A549 (cell line): ENCODE results near the gene NCOA5. TPM values are rescaled to one million over a fixed set of nuclear protein-coding genes. Genes with fewer than 3 reads are reported as not detected.

Experiments used
- ATAC-seq, 2 experiments: fragments of 200-7000 bp in 1 of 2; fragments of >200 bp in 1 of 2; cut with Nextera tagmentation in 1 of 2; cut with Tn5 transposase in 1 of 2; 3 replicates each; pipeline versions ENCODE4 v1.8.0 to v1.9.1; 2018 to 2020; ENCODE audit warnings: mild to moderate bottlenecking in 1 of 2, moderate library complexity in 1 of 2
- CTCF ChIA-PET: fragments of 300-600 bp; sonication (Branson Sonifier 250); formaldehyde crosslinking; extraction: SDS; loops from one replicate; lab custom pipeline; 2021; ENCODE audit warnings: antibody characterized with exemption, inconsistent platforms; lab: Yijun Ruan, JAX
- POLR2A ChIA-PET: fragments of 350-600 bp; formaldehyde crosslinking; extraction: SDS; loops from one replicate; lab custom pipeline; 2021; ENCODE audit warnings: antibody characterized with exemption, inconsistent platforms; lab: Yijun Ruan, JAX
- DNase-seq, 2 experiments: peaks; one replicate each; pipeline versions ENCODE4 v3.0.0 to v3.0.0-alpha.2; 2011 to 2016; ENCODE audit warnings: low read depth in 1 of 2, low spot score in 1 of 2
- FAIRE-seq: peaks from 2 replicates; lab custom pipeline; 2011; peaks lifted over from hg19 to GRCh38; lab: Jason Lieb, UNC
- H3K27ac ChIP-seq, 2 experiments: fragments of >200 bp; sonication (Bioruptor Twin); formaldehyde crosslinking; 3 replicates each; pipeline ENCODE4 v1.5.1; 2016 to 2017
- H3K4me1 ChIP-seq: fragments of >200 bp; sonication (Bioruptor Twin); formaldehyde crosslinking; 3 replicates; pipeline ENCODE4 v1.6.1; 2016
- H3K4me2 ChIP-seq: fragments of >200 bp; sonication (Bioruptor Twin); formaldehyde crosslinking; 3 replicates; pipeline ENCODE4 v1.6.1; 2016
- H3K4me3 ChIP-seq: fragments of >200 bp; sonication (Bioruptor Twin); formaldehyde crosslinking; 3 replicates; pipeline ENCODE4 v1.5.1; 2016
- H3K9me3 ChIP-seq: fragments of >200 bp; sonication (Bioruptor Twin); formaldehyde crosslinking; 3 replicates; pipeline ENCODE4 v1.6.1; 2016
- BHLHE40 ChIP-seq: IDR thresholded peaks from 2 replicates; pipeline ENCODE4 v1.6.1; 2012; ENCODE audit warnings: low read depth, low read length, inconsistent platforms
- CBX8 ChIP-seq: fragments of 200-600 bp; sonication (generic); IDR thresholded peaks from 2 replicates; pipeline ENCODE4 v1.6.1; 2016
- CHD2 ChIP-seq: fragments of 150-350 bp; IDR thresholded peaks from 2 replicates; pipeline ENCODE4 v1.6.1; 2014; ENCODE audit warnings: low read length; ENCODE audit not compliant: partially characterized antibody
- EHMT2 ChIP-seq: fragments of 200-600 bp; sonication (generic); IDR thresholded peaks from 2 replicates; pipeline ENCODE4 v1.6.1; 2016; ENCODE audit warnings: antibody characterized with exemption, low read depth, mild to moderate bottlenecking, moderate library complexity
- ESRRA ChIP-seq: fragments of 150-350 bp; IDR thresholded peaks from 2 replicates; pipeline ENCODE4 v1.6.1; 2014; ENCODE audit warnings: mild to moderate bottlenecking, low read length, borderline replicate concordance
- FOSB ChIP-seq: fragments of 250-450 bp; sonication (Bioruptor Pico); IDR thresholded peaks from 2 replicates; pipeline ENCODE4 v1.5.0; 2020; ENCODE audit warnings: mild to moderate bottlenecking, moderate library complexity
- FOSL2 ChIP-seq, 2 experiments: fragments of 450-650 bp in 1 of 2; fragments of >200 bp in 1 of 2; sonication (Bioruptor Twin) in 1 of 2; formaldehyde crosslinking; IDR thresholded peaks; 2 replicates each; pipeline versions ENCODE4 v1.5.0 to v1.6.1; 2016 to 2020; ENCODE audit warnings: mild to moderate bottlenecking in 1 of 2, moderate library complexity in 1 of 2
- FOXS1 ChIP-seq: fragments of 250-450 bp; sonication (Bioruptor Pico); IDR thresholded peaks from 2 replicates; pipeline ENCODE4 v1.5.0; 2020; ENCODE audit warnings: mild to moderate bottlenecking, moderate library complexity
- HDAC2 ChIP-seq: fragments of 200-600 bp; sonication (generic); IDR thresholded peaks from 2 replicates; pipeline ENCODE4 v1.6.1; 2016
- HEYL ChIP-seq: fragments of 250-450 bp; sonication (Bioruptor Pico); IDR thresholded peaks from 2 replicates; pipeline ENCODE4 v1.8.0; 2021; ENCODE audit warnings: mild to moderate bottlenecking, moderate library complexity
- HMGXB4 ChIP-seq: fragments of 250-450 bp; sonication (Bioruptor Pico); IDR thresholded peaks from 2 replicates; pipeline ENCODE4 v1.5.0; 2021; ENCODE audit warnings: mild to moderate bottlenecking, moderate library complexity, borderline replicate concordance
- JUN ChIP-seq, 2 experiments: fragments of >200 bp; sonication (Bioruptor Twin); formaldehyde crosslinking; IDR thresholded peaks; 2 replicates in 1 of 2; 3 replicates in 1 of 2; pipeline ENCODE4 v1.6.1; 2016 to 2017
- KDM5A ChIP-seq: fragments of 200-600 bp; sonication (generic); IDR thresholded peaks from 2 replicates; pipeline ENCODE4 v1.6.1; 2016; ENCODE audit warnings: antibody characterized with exemption, mild to moderate bottlenecking
- MAZ ChIP-seq: fragments of 150-350 bp; IDR thresholded peaks from 2 replicates; pipeline ENCODE4 v1.6.1; 2014; ENCODE audit warnings: antibody characterized with exemption, low read depth, low read length, borderline replicate concordance
- MYC ChIP-seq: IDR thresholded peaks from 2 replicates; pipeline ENCODE4 v1.6.1; 2012; ENCODE audit warnings: mild to moderate bottlenecking, inconsistent platforms, low read length, improper control_type of control experiment, borderline replicate concordance
- NR3C1 ChIP-seq: fragments of >200 bp; sonication (Bioruptor Twin); formaldehyde crosslinking; IDR thresholded peaks from 3 replicates; pipeline ENCODE4 v1.6.1; 2017
- PBX3 ChIP-seq: IDR thresholded peaks from 2 replicates; pipeline ENCODE4 v1.6.1; 2012
- PHF8 ChIP-seq: fragments of 200-600 bp; sonication (generic); IDR thresholded peaks from 2 replicates; pipeline ENCODE4 v1.6.1; 2016; ENCODE audit warnings: low read depth, mild to moderate bottlenecking, antibody characterized with exemption, moderate library complexity, borderline replicate concordance
- POLR2A ChIP-seq: IDR thresholded peaks from 2 replicates; pipeline ENCODE4 v1.6.1; 2012; ENCODE audit warnings: mild to moderate bottlenecking, low read length
- POLR2AphosphoS2 ChIP-seq: conservative IDR thresholded peaks from 2 replicates; pipeline ENCODE4 v1.6.1; 2012; ENCODE audit warnings: low read length, improper control_type of control experiment, inconsistent platforms
- RAD21 ChIP-seq, 2 experiments: fragments of >200 bp in 1 of 2; sonication (Bioruptor Twin) in 1 of 2; formaldehyde crosslinking in 1 of 2; IDR thresholded peaks in 1 of 2; conservative IDR thresholded peaks in 1 of 2; 2 replicates in 1 of 2; 3 replicates in 1 of 2; pipeline ENCODE4 v1.6.1; 2012 to 2018; ENCODE audit warnings: inconsistent platforms in 1 of 2
- RARB ChIP-seq: fragments of 250-450 bp; sonication (Bioruptor Pico); IDR thresholded peaks from 2 replicates; pipeline ENCODE4 v1.8.0; 2021; ENCODE audit warnings: mild to moderate bottlenecking, moderate library complexity
- RCOR1 ChIP-seq: fragments of 150-350 bp; IDR thresholded peaks from 2 replicates; pipeline ENCODE4 v1.6.1; 2014; ENCODE audit warnings: antibody characterized with exemption, low read length, low read depth
- RFX5 ChIP-seq: fragments of 450-650 bp; IDR thresholded peaks from 2 replicates; pipeline ENCODE4 v1.7.1; 2014; ENCODE audit warnings: antibody characterized with exemption, mild to moderate bottlenecking, moderate library complexity
- SMC3 ChIP-seq: fragments of >200 bp; sonication (Bioruptor Twin); formaldehyde crosslinking; IDR thresholded peaks from 3 replicates; pipeline ENCODE4 v1.6.1; 2018; ENCODE audit warnings: inconsistent platforms
- SREBF2 ChIP-seq: fragments of 450-650 bp; IDR thresholded peaks from 2 replicates; pipeline ENCODE4 v1.6.1; 2014; ENCODE audit warnings: mild to moderate bottlenecking, moderate library complexity
- TP53 ChIP-seq: fragments of 250-450 bp; sonication (Bioruptor Pico); IDR thresholded peaks from 2 replicates; pipeline ENCODE4 v1.5.0; 2021; ENCODE audit warnings: mild to moderate bottlenecking, moderate library complexity
- ZC3H11A ChIP-seq: fragments of 450-650 bp; IDR thresholded peaks from 2 replicates; pipeline ENCODE4 v1.6.1; 2014; ENCODE audit warnings: antibody characterized with exemption, mild to moderate bottlenecking
- ZFP36 ChIP-seq: fragments of 450-650 bp; IDR thresholded peaks from 2 replicates; pipeline ENCODE4 v1.6.1; 2014; ENCODE audit warnings: borderline replicate concordance; ENCODE audit not compliant: partially characterized antibody
- WGBS: methylation state at CpG from one replicate; pipeline ENCODE4 v1.1.6; 2017; ENCODE audit errors: missing lambda C conversion rate; 5-methylcytosine and 5-hydroxymethylcytosine counted together
- polyA minus RNA-seq: library from RNA; depleted of rRNA, polyadenylated mRNA; stranded (reverse); fragments of >200 nt; gene quantifications from 2 replicates; pipeline ENCODE4 v1.2.3, GENCODE V29; 2011; rRNA and poly(A)+ RNA removed
- polyA plus RNA-seq, 4 experiments: library from polyadenylated mRNA; depleted of rRNA in 3 of 4; stranded (reverse); fragments of >200 nt; fragmentation: RNase III in 1 of 4; extraction: RNeasy Plus Mini Kit Qiagen cat#74134 plus additional on column Dnase treatment in 1 of 4; gene quantifications; 2 replicates in 3 of 4; 3 replicates in 1 of 4; pipeline ENCODE4 v1.2.3, GENCODE V29; 2011 to 2017
- TF ChIP-seq, protein P1 (sequence below): fragments of >200 bp; sonication (Bioruptor Twin); formaldehyde crosslinking; IDR thresholded peaks from 2 replicates; pipeline ENCODE4 v1.6.1; 2016
- TF ChIP-seq, protein P2 (sequence below): fragments of 450-650 bp; IDR thresholded peaks from 2 replicates; pipeline ENCODE4 v1.6.1; 2014; ENCODE audit warnings: antibody characterized with exemption
- TF ChIP-seq, protein P3 (sequence below): fragments of 150-350 bp; IDR thresholded peaks from 2 replicates; pipeline ENCODE4 v1.6.1; 2014; ENCODE audit warnings: low read depth, mild to moderate bottlenecking, low read length
- TF ChIP-seq, protein P4 (sequence below): fragments of >200 bp; sonication (Bioruptor Twin); formaldehyde crosslinking; IDR thresholded peaks from 3 replicates; pipeline ENCODE4 v1.6.1; 2016

The NCOA5 gene
- polyA plus RNA-seq (2011; rRNA removed) = 22.2 and 28.0 TPM in 2 replicates
- 16.9 and 20.0 TPM in 2 replicates for polyA plus RNA-seq (2012; cell fraction: cytosol; rRNA removed)
- polyA plus RNA-seq (2012; cell fraction: nucleus; rRNA removed) = 20.3 and 26.9 TPM in 2 replicates
- 26.2 to 27.2 TPM (median 27.1 TPM) in 3 replicates for polyA plus RNA-seq (2017; fragmentation: RNase III; extraction: RNeasy Plus Mini Kit Qiagen cat#74134 plus additional on column Dnase treatment)
- polyA minus RNA-seq = 20.4 and 25.1 TPM in 2 replicates

- no peak for FAIRE-seq
- CTCF ChIA-PET = interaction anchor here (0.6 to 2.4 kb wide), 7 partner anchors 11 to 1301 kb away, joined by 3 to 29 read pairs (median 5); no protein-coding TSS in a partner anchor
- POLR2A ChIA-PET = interaction anchor here (1.0 kb wide), 1 partner anchor 67 kb away, joined by 3 read pairs; no protein-coding TSS in a partner anchor
- no peak for TF ChIP-seq HMGXB4 (CRISPR knock-in tag)
- no peak for TF ChIP-seq EHMT2
- no peak for TF ChIP-seq ZC3H11A
- TF ChIP-seq FOSB (CRISPR knock-in tag) = no peak
- TF ChIP-seq SREBF2 = no peak
- no peak for TF ChIP-seq CBX8
- peak; percentile 73; the same call in 1 of the 2 replicates for TF ChIP-seq MAZ
- no peak for TF ChIP-seq FOXS1 (CRISPR knock-in tag)
- peak; percentile 98 for TF ChIP-seq PHF8
- TF ChIP-seq HDAC2 = no peak
- TF ChIP-seq, protein P1, sequence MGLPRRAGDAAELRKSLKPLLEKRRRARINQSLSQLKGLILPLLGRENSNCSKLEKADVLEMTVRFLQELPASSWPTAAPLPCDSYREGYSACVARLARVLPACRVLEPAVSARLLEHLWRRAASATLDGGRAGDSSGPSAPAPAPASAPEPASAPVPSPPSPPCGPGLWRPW = no peak
- TF ChIP-seq BHLHE40 = no peak
- TF ChIP-seq RFX5 = no peak
- no peak for TF ChIP-seq CHD2
- TF ChIP-seq PBX3 = peak; percentile 31; the same call in 1 of the 2 replicates
- TF ChIP-seq RCOR1 = no peak
- TF ChIP-seq JUN (IDR thresholded peaks at IDR 0.05) = peak; percentile 92 to 98
- TF ChIP-seq POLR2AphosphoS2 = no peak
- peak; percentile 14; the same call in 1 of the 3 replicates for TF ChIP-seq SMC3
- TF ChIP-seq HEYL = no peak
- TF ChIP-seq TP53 (CRISPR knock-in tag) = no peak
- no peak for TF ChIP-seq ZFP36
- no peak for TF ChIP-seq RARB (CRISPR knock-in tag)
- peak; percentile 92 for TF ChIP-seq MYC
- TF ChIP-seq, protein P2, sequence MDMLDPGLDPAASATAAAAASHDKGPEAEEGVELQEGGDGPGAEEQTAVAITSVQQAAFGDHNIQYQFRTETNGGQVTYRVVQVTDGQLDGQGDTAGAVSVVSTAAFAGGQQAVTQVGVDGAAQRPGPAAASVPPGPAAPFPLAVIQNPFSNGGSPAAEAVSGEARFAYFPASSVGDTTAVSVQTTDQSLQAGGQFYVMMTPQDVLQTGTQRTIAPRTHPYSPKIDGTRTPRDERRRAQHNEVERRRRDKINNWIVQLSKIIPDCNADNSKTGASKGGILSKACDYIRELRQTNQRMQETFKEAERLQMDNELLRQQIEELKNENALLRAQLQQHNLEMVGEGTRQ = no peak
- TF ChIP-seq, protein P3, sequence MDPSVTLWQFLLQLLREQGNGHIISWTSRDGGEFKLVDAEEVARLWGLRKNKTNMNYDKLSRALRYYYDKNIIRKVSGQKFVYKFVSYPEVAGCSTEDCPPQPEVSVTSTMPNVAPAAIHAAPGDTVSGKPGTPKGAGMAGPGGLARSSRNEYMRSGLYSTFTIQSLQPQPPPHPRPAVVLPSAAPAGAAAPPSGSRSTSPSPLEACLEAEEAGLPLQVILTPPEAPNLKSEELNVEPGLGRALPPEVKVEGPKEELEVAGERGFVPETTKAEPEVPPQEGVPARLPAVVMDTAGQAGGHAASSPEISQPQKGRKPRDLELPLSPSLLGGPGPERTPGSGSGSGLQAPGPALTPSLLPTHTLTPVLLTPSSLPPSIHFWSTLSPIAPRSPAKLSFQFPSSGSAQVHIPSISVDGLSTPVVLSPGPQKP = no peak
- TF ChIP-seq, protein P4, sequence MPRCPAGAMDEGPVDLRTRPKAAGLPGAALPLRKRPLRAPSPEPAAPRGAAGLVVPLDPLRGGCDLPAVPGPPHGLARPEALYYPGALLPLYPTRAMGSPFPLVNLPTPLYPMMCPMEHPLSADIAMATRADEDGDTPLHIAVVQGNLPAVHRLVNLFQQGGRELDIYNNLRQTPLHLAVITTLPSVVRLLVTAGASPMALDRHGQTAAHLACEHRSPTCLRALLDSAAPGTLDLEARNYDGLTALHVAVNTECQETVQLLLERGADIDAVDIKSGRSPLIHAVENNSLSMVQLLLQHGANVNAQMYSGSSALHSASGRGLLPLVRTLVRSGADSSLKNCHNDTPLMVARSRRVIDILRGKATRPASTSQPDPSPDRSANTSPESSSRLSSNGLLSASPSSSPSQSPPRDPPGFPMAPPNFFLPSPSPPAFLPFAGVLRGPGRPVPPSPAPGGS = peak; percentile 95; the same call in 2 of the 3 replicates
- peak; percentile 79 for TF ChIP-seq POLR2A
- no peak for TF ChIP-seq ESRRA
- no peak for TF ChIP-seq FOSL2 (IDR thresholded peaks at IDR 0.05)
- no peak for TF ChIP-seq FOSL2 (CRISPR knock-in tag; IDR thresholded peaks at IDR 0.05)
- peak; percentile 23 to 41; a peak in 1 of 5 replicates for TF ChIP-seq RAD21 (conservative IDR thresholded peaks at IDR 0.05 in 1 of 2, IDR thresholded peaks at IDR 0.05 in 1 of 2)
- no peak for TF ChIP-seq KDM5A
- TF ChIP-seq NR3C1 = no peak
These were observed at the start of gene NCOA5 for GRCh38 chr20:46089417-46090388. Gene NCOA5 (minus strand): TSS chr20:46089962. CDS start chr20:46079424, 10,538 bp downstream.

More at GRCh38 chr20:46089417-46090388, at the start of gene NCOA5:
- WGBS = 2% methylated on average over 48 of the region's 100 CpGs
- DNase-seq (peak; percentile 91 to 98), ATAC-seq (peak; percentile 92 to 93)
- Histone ChIP-seq H3K9me3 (no peaks in the 10 kb centered on the region), H3K27ac (peak within 1 kb of the TSS; percentile 97 to 98), H3K4me2 (peak within 1 kb of the TSS; percentile 77), H3K4me1 (peaks cover 38% of the 10 kb centered on the region), H3K4me3 (peak within 1 kb of the TSS; percentile 70)
